T47D (cell line): ENCODE results near the gene PRDX4.
"Not testable (repeated sequence)": the region's sequence is repeated elsewhere in the genome, so short reads cannot be mapped to it uniquely, and the experiment has no call there.

Experiments
- DNase-seq, 2 experiments: peaks; one replicate each; pipeline versions ENCODE4 v3.0.0 to v3.0.0-alpha.2; 2011 to 2012; ENCODE audit warnings: low read depth in 1 of 2, low spot score in 1 of 2
- JUND ChIP-seq: IDR thresholded peaks from 2 replicates; pipeline ENCODE4 v1.6.1; 2012; ENCODE audit warnings: low read depth
- in situ Hi-C: cut with HindIII; loops from 2 replicates; pipeline ENCODE4 v1.10.0; 2016; ENCODE audit warnings: low sequenced_read_pairs, low pct_unique_long_range_greater_than_20kb

PRDX4 gene

GRCh38 chrX:23667239-23668177 lies at the start of gene PRDX4:
PRDX4 (plus strand) TSS chrX:23667493; CDS start chrX:23667571, 78 bp downstream.
- in situ Hi-C loops, result no loop called here
- TF ChIP-seq JUND, result no peak
- DNase-seq, result peak; percentile 60 to 93

- TF ChIP-seq JUND, result no peak
- no peak for DNase-seq
- in situ Hi-C loops, result no loop called here
Measured at GRCh38 chrX:23621621-23622265, 45.5 kb upstream of the PRDX4 start.

GRCh38 chrX:23623797-23624196 lies 43.5 kb upstream of the PRDX4 start:
- no peak for DNase-seq
- in situ Hi-C loops, result no loop called here
- no peak for TF ChIP-seq JUND

GRCh38 chrX:23626651-23627050 lies 40.6 kb upstream of the PRDX4 start:
- in situ Hi-C loops, result no loop called here
- no peak for TF ChIP-seq JUND
- no peak for DNase-seq

GRCh38 chrX:23628131-23628530 lies 39.2 kb upstream of the PRDX4 start:
- in situ Hi-C loops, result no loop called here
- no peak for TF ChIP-seq JUND
- no peak for DNase-seq

- no peak for TF ChIP-seq JUND
- no peak for DNase-seq
- in situ Hi-C loops, result no loop called here
Measured at GRCh38 chrX:23631136-23631535, 36.2 kb upstream of the PRDX4 start.

GRCh38 chrX:23633834-23634580 lies 33.3 kb upstream of the PRDX4 start:
- TF ChIP-seq JUND, result no peak
- DNase-seq, result peak; percentile 4 to 41
- in situ Hi-C loops, result no loop called here

GRCh38 chrX:23637187-23637586 lies 30.1 kb upstream of the PRDX4 start:
- no peak for DNase-seq
- in situ Hi-C loops, result no loop called here
- no peak for TF ChIP-seq JUND

GRCh38 chrX:23643020-23643419 lies 24.3 kb upstream of the PRDX4 start:
- TF ChIP-seq JUND, result no peak

GRCh38 chrX:23644744-23645143 lies 22.5 kb upstream of the PRDX4 start:
- in situ Hi-C loops, result no loop called here
- TF ChIP-seq JUND, result no peak

More at GRCh38 chrX:23643020-23643419, 24.3 kb upstream of the PRDX4 start:
- in situ Hi-C loops, result no loop called here
- DNase-seq, result no peak

GRCh38 chrX:23656091-23656490 lies 11.2 kb upstream of the PRDX4 start:
- in situ Hi-C loops, result no loop called here
- no peak for TF ChIP-seq JUND
- DNase-seq, result no peak

More at GRCh38 chrX:23644744-23645143, 22.5 kb upstream of the PRDX4 start:
- DNase-seq, result no peak

- in situ Hi-C loops, result no loop called here
- no peak for TF ChIP-seq JUND
- no peak for DNase-seq
Measured at GRCh38 chrX:23656684-23657083, 10.6 kb upstream of the PRDX4 start.

- in situ Hi-C loops, result no loop called here
- DNase-seq, result no peak
- no peak for TF ChIP-seq JUND
Measured at GRCh38 chrX:23659339-23659738, 8.0 kb upstream of the PRDX4 start.

- DNase-seq, in situ Hi-C loops: not testable (repeated sequence)
Measured at GRCh38 chrX:23660083-23660765, 7.1 kb upstream of the PRDX4 start.
